ENCODE data around the gene KCTD17.
A peak's percentile ranks its signal among the peaks of the same experiment; 100 is the strongest.

The KCTD17 gene

DNA sequence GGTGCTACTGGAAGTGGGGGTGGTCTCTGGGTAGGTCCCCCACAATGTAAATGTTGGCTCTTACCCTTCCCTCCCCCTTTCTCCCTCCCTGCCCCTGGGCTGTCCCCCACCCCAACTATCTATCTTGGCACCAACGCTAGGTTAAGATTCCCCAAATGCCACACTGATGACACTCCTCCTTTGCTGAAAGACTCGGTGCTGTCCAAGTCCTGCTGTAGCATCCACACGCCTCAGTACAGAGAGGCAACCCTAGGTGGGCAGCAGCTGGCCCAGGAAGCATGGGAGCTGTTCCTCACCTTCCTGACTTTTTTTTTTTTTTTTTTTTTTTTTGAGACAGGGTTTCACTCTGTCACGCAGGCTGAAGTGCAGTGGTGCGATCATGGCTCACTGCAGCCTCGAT lies 3.4 kb upstream of the KCTD17 start:
- H4K91ac ChIP-seq (ENCODE audit: low read depth, low read length, poor library complexity) = no peak overlapping the region
- H3K4me1 ChIP-seq (ENCODE audit: control insufficient read depth in 2 of 2, insufficient read depth in 1 of 2, low read depth in 1 of 2, low read length in 2 of 2) = peaks cover 6% of the 10 kb centered on the region in 2 donors
- H3K14ac ChIP-seq (ENCODE audit: low read length) = no peak overlapping the region
- no peak overlapping the region for H2BK5ac ChIP-seq (ENCODE audit: low read length)
- no CpG with 5 or more reads among the region's 6 CpGs for WGBS, 2 donors (ENCODE audit: extremely low coverage in 2 of 2, insufficient read length in 2 of 2, insufficient replicate concordance in 1 of 2)
- no peak overlapping the region for H3K4ac ChIP-seq (ENCODE audit: low read length)
- H3K36me3 ChIP-seq (replicated peaks in 1 of 2; ENCODE audit: control insufficient read depth in 2 of 2, insufficient read depth in 2 of 2, low read length in 2 of 2) = peaks cover 0 to 5% of the 10 kb centered on the region in 2 donors
- H2BK12ac ChIP-seq (ENCODE audit: low read length) = no peak overlapping the region
- H3K9me3 ChIP-seq (replicated peaks in 1 of 2; ENCODE audit: control insufficient read depth in 2 of 2, insufficient read depth in 1 of 2, low read depth in 1 of 2, low read length in 2 of 2) = no peaks in the 10 kb centered on the region
- peak overlapping the region; percentile 29 for H2AK5ac ChIP-seq (ENCODE audit: low read depth, low read length)
- H3K27me3 ChIP-seq (ENCODE audit: control insufficient read depth in 3 of 3, insufficient read depth in 3 of 3, low read depth in 1 of 3, low read length in 3 of 3) = peaks cover 0 to 4% (median 0%) of the 10 kb centered on the region in 3 experiments
- H4K8ac ChIP-seq (ENCODE audit: low read depth, low read length) = no peak overlapping the region
- H3K23ac ChIP-seq (ENCODE audit: low read depth, low read length, poor library complexity) = no peak overlapping the region
- no peak overlapping the region for H2BK15ac ChIP-seq (ENCODE audit: low read length)
- H3K4me3 ChIP-seq (ENCODE audit: low read length in 2 of 2) = no peak overlapping the region
- H3K18ac ChIP-seq (ENCODE audit: low read length) = peak overlapping the region; percentile 42
- no peak overlapping the region for H3K27ac ChIP-seq (replicated peaks; ENCODE audit: low read length)
- H3K9ac ChIP-seq (ENCODE audit: low read depth, low read length, poor library complexity) = no peak overlapping the region
- H2BK120ac ChIP-seq (ENCODE audit: low read depth, low read length) = no peak overlapping the region
- DNase-seq (ENCODE audit: low spot score) = no peak
- no peak overlapping the region for H2AFZ ChIP-seq (ENCODE audit: low read length)
- H3K4me2 ChIP-seq (ENCODE audit: insufficient read depth, low read length, poor library complexity, severe bottlenecking) = no peak overlapping the region
- H3K79me1 ChIP-seq (ENCODE audit: low read depth, low read length) = no peaks in the 10 kb centered on the region

DNA sequence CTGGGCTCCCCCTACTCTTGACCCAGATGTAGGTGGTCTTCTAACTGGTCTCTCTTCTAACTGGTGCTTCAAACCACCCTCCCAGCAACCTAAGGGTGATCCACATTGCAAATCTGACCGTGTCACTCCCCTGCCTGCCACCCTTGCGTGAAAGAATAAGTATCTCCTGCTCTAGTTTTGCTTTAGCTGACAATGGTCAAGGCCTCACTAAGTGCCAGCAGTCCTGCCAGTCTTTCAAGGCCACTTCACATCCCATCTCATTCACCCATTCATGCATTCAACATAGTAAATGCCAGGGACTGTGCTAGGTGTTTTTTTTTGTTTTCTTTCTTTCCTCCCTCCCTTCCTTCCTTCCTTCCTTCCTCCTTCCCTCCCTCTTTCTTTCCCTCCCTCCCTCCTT lies 2.3 kb upstream of the KCTD17 start:
- Histone ChIP-seq H3K4me2 (ENCODE audit: insufficient read depth, low read length, poor library complexity, severe bottlenecking) (no peak overlapping the region), H3K27me3 (ENCODE audit: control insufficient read depth in 3 of 3, insufficient read depth in 3 of 3, low read depth in 1 of 3, low read length in 3 of 3) (peaks cover 0 to 4% (median 0%) of the 10 kb centered on the region in 3 experiments), H2AK5ac (ENCODE audit: low read depth, low read length) (no peak overlapping the region), H2AFZ (ENCODE audit: low read length) (no peak overlapping the region), H3K79me1 (ENCODE audit: low read depth, low read length) (no peaks in the 10 kb centered on the region), H3K23ac (ENCODE audit: low read depth, low read length, poor library complexity) (no peak overlapping the region), H3K4me1 (ENCODE audit: control insufficient read depth in 2 of 2, insufficient read depth in 1 of 2, low read depth in 1 of 2, low read length in 2 of 2) (peaks cover 6% of the 10 kb centered on the region in 2 donors), H3K18ac (ENCODE audit: low read length) (no peak overlapping the region), H2BK5ac (ENCODE audit: low read length) (no peak overlapping the region), H3K27ac (replicated peaks; ENCODE audit: low read length) (no peak overlapping the region), H3K4me3 (ENCODE audit: low read length in 2 of 2) (no peak overlapping the region), H2BK15ac (ENCODE audit: low read length) (no peak overlapping the region), H4K91ac (ENCODE audit: low read depth, low read length, poor library complexity) (no peak overlapping the region), H3K4ac (ENCODE audit: low read length) (no peak overlapping the region), H3K9ac (ENCODE audit: low read depth, low read length, poor library complexity) (no peak overlapping the region), H2BK120ac (ENCODE audit: low read depth, low read length) (no peak overlapping the region), H3K14ac (ENCODE audit: low read length) (no peak overlapping the region), H3K36me3 (replicated peaks in 1 of 2; ENCODE audit: control insufficient read depth in 2 of 2, insufficient read depth in 2 of 2, low read length in 2 of 2) (peaks cover 5 to 16% of the 10 kb centered on the region in 2 donors), H3K9me3 (replicated peaks in 1 of 2; ENCODE audit: control insufficient read depth in 2 of 2, insufficient read depth in 1 of 2, low read depth in 1 of 2, low read length in 2 of 2) (no peaks in the 10 kb centered on the region), H2BK12ac (ENCODE audit: low read length) (no peak overlapping the region), H4K8ac (ENCODE audit: low read depth, low read length) (no peak overlapping the region)
- no peak for DNase-seq (ENCODE audit: low spot score)
- no CpG with 5 or more reads among the region's 2 CpGs for WGBS, 2 donors (ENCODE audit: extremely low coverage in 2 of 2, insufficient read length in 2 of 2, insufficient replicate concordance in 1 of 2)

DNA sequence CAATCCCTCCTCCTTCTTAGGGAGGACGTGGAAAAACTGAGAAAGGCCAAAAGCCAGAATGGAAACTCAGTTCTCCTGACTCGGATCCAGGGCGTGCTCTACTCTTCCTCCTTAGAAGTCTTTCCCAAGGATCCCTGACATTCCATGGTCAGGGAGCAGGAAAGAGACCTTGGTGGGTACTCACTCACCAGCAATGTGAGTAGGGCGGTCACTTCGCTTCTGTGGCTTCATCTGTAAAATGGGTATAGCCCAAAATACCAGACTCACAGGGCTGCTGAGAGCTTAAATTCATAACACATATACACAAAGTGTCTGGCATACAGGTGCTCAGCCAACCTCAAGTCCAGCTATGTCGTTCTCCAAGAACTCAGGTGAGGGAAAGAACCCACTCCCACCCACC lies 629 bp upstream of the KCTD17 start:
- Histone ChIP-seq H2AFZ (ENCODE audit: low read length) (peak overlapping the region; percentile 97), H3K4me1 (ENCODE audit: control insufficient read depth in 2 of 2, insufficient read depth in 1 of 2, low read depth in 1 of 2, low read length in 2 of 2) (peaks cover 6% of the 10 kb centered on the region in 2 donors), H3K23ac (ENCODE audit: low read depth, low read length, poor library complexity) (no peak overlapping the region), H3K9me3 (replicated peaks in 1 of 2; ENCODE audit: control insufficient read depth in 2 of 2, insufficient read depth in 1 of 2, low read depth in 1 of 2, low read length in 2 of 2) (peaks cover 0 to 2% of the 10 kb centered on the region in 2 donors), H3K4me3 (ENCODE audit: low read length in 2 of 2) (peak overlapping the region in 1 of 2 donors; percentile 83), H3K79me1 (ENCODE audit: low read depth, low read length) (no peaks in the 10 kb centered on the region), H3K36me3 (replicated peaks in 1 of 2; ENCODE audit: control insufficient read depth in 2 of 2, insufficient read depth in 2 of 2, low read length in 2 of 2) (peaks cover 10 to 33% of the 10 kb centered on the region in 2 donors), H3K9ac (ENCODE audit: low read depth, low read length, poor library complexity) (no peak overlapping the region), H4K8ac (ENCODE audit: low read depth, low read length) (no peak overlapping the region), H3K4ac (ENCODE audit: low read length) (no peak overlapping the region), H4K91ac (ENCODE audit: low read depth, low read length, poor library complexity) (no peak overlapping the region), H2BK12ac (ENCODE audit: low read length) (no peak overlapping the region), H3K27ac (replicated peaks; ENCODE audit: low read length) (no peak overlapping the region), H2AK5ac (ENCODE audit: low read depth, low read length) (peak overlapping the region; percentile 13), H3K18ac (ENCODE audit: low read length) (no peak overlapping the region), H2BK120ac (ENCODE audit: low read depth, low read length) (no peak overlapping the region), H2BK5ac (ENCODE audit: low read length) (no peak overlapping the region), H3K27me3 (ENCODE audit: control insufficient read depth in 3 of 3, insufficient read depth in 3 of 3, low read depth in 1 of 3, low read length in 3 of 3) (peaks cover 0 to 4% (median 0%) of the 10 kb centered on the region in 3 experiments), H3K14ac (ENCODE audit: low read length) (no peak overlapping the region), H2BK15ac (ENCODE audit: low read length) (no peak overlapping the region), H3K4me2 (ENCODE audit: insufficient read depth, low read length, poor library complexity, severe bottlenecking) (no peak overlapping the region)
- no CpG with 5 or more reads among the region's 6 CpGs for WGBS, 2 donors (ENCODE audit: extremely low coverage in 2 of 2, insufficient read length in 2 of 2, insufficient replicate concordance in 1 of 2)
- DNase-seq (ENCODE audit: low spot score) = no peak

DNA sequence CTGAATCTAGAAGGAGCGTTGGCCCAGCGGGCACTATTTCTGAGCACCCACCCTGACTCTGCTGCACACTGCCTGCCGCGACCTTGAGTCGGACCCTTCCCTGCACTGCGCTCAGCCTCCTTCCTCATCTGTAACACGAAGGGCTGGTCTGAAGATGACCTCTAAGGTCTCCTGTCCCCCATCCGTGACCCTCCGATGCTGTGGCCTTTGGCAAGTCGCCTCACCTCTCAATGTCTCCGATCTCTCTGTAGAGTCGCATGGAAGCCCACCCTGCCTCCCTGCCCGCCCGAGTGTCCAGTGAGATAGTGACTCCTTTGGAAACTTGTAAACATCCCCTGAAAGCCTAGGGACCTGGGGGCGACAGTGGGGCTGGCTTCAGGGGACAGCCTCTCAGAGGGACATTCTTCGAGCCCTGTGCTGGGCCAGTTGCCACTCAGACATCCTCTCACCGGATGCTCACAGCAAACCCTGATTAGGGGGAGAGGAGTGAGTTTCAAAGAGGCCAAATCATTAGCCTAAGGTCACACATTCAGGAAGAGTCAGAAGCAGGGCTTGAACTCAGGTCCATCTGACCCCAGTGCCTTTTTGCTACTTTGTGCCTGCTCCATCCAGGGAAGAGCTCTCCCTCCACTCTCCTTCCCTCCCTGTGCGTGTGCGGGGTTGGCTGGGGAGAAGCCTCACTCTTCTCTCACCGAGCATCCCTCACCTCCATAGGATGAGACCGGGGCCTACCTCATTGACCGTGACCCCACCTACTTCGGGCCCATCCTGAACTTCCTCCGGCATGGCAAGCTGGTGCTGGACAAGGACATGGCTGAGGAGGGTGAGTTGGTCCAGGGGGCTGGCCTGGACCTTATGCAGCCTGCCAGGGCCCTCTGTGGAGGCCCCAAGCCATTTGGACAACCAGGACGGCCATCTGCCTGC lies 1.1 kb downstream of the KCTD17 start:
- Histone ChIP-seq H3K4ac (ENCODE audit: low read length) (no peak overlapping the region), H2BK12ac (ENCODE audit: low read length) (peak overlapping the region; percentile 10), H3K27me3 (ENCODE audit: control insufficient read depth in 3 of 3, insufficient read depth in 3 of 3, low read depth in 1 of 3, low read length in 3 of 3) (peaks cover 0 to 4% (median 0%) of the 10 kb centered on the region in 3 experiments), H3K4me1 (ENCODE audit: control insufficient read depth in 2 of 2, insufficient read depth in 1 of 2, low read depth in 1 of 2, low read length in 2 of 2) (peaks cover 6% of the 10 kb centered on the region in 2 donors), H3K9me3 (replicated peaks in 1 of 2; ENCODE audit: control insufficient read depth in 2 of 2, insufficient read depth in 1 of 2, low read depth in 1 of 2, low read length in 2 of 2) (peaks cover 0 to 2% of the 10 kb centered on the region in 2 donors), H2AFZ (ENCODE audit: low read length) (peak overlapping the region; percentile 97), H3K79me1 (ENCODE audit: low read depth, low read length) (no peaks in the 10 kb centered on the region), H3K9ac (ENCODE audit: low read depth, low read length, poor library complexity) (peak overlapping the region; percentile 90), H3K18ac (ENCODE audit: low read length) (peak overlapping the region; percentile 63), H3K14ac (ENCODE audit: low read length) (peak overlapping the region; percentile 32), H2BK120ac (ENCODE audit: low read depth, low read length) (no peak overlapping the region), H3K4me3 (ENCODE audit: low read length in 2 of 2) (peak overlapping the region; percentile 83 to 98), H2AK5ac (ENCODE audit: low read depth, low read length) (no peak overlapping the region), H3K36me3 (replicated peaks in 1 of 2; ENCODE audit: control insufficient read depth in 2 of 2, insufficient read depth in 2 of 2, low read length in 2 of 2) (peaks cover 18 to 50% of the 10 kb centered on the region in 2 donors), H3K27ac (replicated peaks; ENCODE audit: low read length) (no peak overlapping the region), H2BK15ac (ENCODE audit: low read length) (peak overlapping the region; percentile 30), H2BK5ac (ENCODE audit: low read length) (no peak overlapping the region), H4K8ac (ENCODE audit: low read depth, low read length) (no peak overlapping the region), H3K23ac (ENCODE audit: low read depth, low read length, poor library complexity) (peak overlapping the region; percentile 32), H3K4me2 (ENCODE audit: insufficient read depth, low read length, poor library complexity, severe bottlenecking) (peak overlapping the region; percentile 78), H4K91ac (ENCODE audit: low read depth, low read length, poor library complexity) (no peak overlapping the region)
- DNase-seq (ENCODE audit: low spot score) = no peak
- WGBS, 2 donors (ENCODE audit: extremely low coverage in 2 of 2, insufficient read length in 2 of 2, insufficient replicate concordance in 1 of 2) = no CpG with 5 or more reads among the region's 25 CpGs
